GM19324 (cell line): ENCODE measurements around the gene ZNF239.
"Not testable (repeated sequence)": the region's sequence is repeated elsewhere in the genome, so short reads cannot be mapped to it uniquely, and the experiment has no call there.

Source experiments
- ATAC-seq: cut with Tn5 transposase; IDR thresholded peaks from one replicate; pipeline ENCODE4 v1.9.1; 2021; ENCODE audit warnings: mild to moderate bottlenecking, moderate library complexity; ENCODE audit not compliant: unreplicated experiment, low FRiP score

ZNF239 gene

DNA sequence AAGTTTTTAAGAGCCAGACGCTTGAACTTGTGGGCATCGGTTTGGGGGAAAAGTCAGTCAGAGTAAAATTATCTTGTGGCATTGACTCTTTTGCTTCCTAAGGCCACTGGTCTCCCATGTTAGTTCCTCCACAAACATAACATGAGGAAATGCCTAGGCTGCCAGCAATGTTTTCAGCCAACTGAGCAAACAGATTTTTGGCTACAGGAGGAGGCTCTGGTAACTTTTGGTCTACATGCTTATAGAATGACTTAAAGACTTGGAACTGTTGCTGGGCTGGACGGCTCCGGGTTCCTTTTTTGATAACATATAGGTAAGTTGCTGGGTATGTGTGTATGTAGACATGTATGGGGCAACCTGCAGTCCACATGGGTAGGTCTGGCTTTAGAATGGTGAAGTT, 9.6 kb upstream of the ZNF239 start:
- ATAC-seq: no peak

DNA sequence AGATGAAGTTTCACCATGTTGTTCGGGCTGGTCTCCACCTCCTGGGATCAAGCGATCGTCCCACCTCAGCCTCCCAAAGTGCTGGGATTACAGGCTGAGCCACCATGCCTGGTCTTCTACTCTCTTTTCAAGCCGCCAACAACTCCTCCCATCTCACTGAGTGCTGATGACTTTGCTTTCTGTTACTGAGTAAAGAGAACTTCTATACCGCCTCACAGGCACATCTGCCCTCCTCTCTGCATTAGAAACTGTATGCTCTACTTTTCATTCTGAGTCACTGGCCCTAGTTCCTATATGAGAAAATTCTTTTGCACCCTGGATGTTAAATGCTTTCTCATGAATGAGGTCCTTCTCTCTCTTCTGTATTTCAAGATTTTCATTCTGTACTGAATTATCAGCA, 2.2 kb upstream of the ZNF239 start:
- ATAC-seq: no peak

DNA sequence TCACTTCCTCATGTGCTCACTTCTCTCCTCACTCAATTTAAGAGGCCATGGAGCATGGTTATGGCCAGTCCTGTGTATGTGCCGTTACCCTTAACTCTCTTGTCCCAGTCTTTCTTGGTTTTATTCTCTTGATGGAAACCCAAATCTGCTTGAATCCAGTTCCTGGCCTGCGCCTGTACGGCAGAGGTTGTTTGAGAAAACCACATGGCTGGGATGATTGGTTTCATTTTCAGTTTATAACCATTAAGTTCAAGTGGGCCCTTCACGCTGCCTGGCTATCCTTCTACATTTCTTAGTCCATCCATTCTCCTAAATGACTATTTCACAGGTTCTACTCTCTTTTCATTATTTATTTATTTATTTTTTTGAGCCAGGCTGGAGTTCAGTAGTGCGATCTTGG, 1.6 kb upstream of the ZNF239 start:
- ATAC-seq: no peak

DNA sequence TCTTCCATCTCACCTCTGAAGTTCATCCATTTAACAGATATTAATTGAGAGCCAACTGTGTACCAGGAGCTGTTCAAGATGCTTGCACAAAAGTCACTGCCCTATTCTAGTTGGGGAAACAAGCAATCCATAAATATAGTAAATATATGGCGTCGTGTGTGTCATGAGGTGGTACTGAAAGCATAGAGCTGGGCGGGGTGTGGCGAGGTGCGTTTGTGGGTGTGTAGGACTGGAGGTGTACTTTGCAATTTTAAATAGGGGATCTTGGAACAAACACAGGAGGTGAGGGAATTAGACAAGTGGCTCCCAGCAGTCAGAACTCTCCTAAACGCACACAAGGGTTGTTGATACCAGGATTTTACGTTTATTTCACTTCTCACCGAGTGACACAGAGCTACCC, 490 bp upstream of the ZNF239 start:
- ATAC-seq: no peak

- ATAC-seq: no peak
Observed at GRCh38 chr10:43573250-43574000, 991 bp downstream of the ZNF239 start.

DNA sequence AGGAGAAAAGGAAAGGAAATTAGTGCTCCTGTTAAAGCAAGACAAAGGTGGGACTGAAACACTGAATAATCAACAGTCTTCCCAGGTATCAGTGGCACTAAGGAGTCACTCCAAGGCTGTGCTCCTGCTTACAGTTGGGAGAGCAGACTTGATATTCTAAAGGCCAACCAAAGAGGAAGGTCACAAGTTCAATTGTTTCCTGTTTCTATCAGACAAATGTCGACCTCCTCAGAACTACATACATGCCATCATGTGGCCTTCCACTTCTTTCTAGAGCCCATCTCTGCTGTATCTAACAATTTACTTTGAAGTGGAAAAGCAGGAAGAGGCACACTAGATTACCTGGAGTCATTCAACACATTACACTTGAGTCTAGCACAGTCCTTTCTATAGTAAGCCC, 3.4 kb downstream of the ZNF239 start:
- ATAC-seq: no peak

GRCh38 chr10:43569681-43570080, 4.7 kb downstream of the ZNF239 start:
- ATAC-seq: no peak

- ATAC-seq: no peak
Observed at GRCh38 chr10:43557214-43557613, 17.2 kb downstream of the ZNF239 start.

- ATAC-seq: not testable (repeated sequence)
Observed at GRCh38 chr10:43543746-43544145, 30.7 kb downstream of the ZNF239 start.

- ATAC-seq: no peak
Observed at GRCh38 chr10:43524434-43525247, 49.8 kb downstream of the ZNF239 start.
